PC-9 (cell line): ENCODE results near the gene INPP5J.

ENCODE experiments used
- EZH2 ChIP-seq: fragments of 200-600 bp; sonication (generic); IDR thresholded peaks from 2 replicates; pipeline ENCODE4 v1.8.0; 2017; ENCODE audit warnings: antibody characterized with exemption, low read depth
- TF ChIP-seq, protein P1 (sequence below): fragments of 200-600 bp; sonication (generic); conservative IDR thresholded peaks from 2 replicates; pipeline ENCODE4 v1.6.1; 2017; ENCODE audit warnings: mixed run types, antibody characterized with exemption, mild to moderate bottlenecking, moderate library complexity

DNA sequence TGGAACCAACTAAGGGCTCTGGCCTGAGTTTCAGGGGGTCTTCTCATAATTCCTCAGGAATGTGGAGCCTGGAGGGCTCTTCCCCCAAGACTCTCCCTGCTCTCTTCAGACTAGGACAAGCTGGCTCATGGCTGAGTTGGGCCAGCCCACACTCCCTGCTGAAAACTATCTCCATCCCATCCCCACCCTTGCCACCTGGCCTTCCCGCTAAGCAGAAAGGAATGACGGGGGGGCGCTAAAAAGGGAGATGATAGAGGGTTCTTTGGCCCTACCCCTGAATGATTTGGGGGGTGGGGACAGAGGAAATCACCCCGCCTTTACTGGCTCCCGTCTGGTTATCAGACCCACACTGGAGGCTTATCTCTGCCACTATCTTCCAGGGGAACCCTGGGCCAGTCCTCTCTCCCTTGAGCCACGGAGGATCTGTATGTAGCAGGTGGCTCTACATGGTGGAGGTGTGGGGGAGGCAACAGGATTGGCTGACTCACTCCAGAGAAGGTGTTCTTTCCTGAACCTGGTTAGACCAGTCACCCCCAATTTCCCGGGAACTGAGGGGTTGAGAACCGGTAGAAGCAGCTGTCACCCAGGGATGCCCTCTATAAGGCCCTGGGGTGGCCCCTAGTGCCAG, 35.9 kb upstream of the INPP5J start:
- TF ChIP-seq, protein P1, sequence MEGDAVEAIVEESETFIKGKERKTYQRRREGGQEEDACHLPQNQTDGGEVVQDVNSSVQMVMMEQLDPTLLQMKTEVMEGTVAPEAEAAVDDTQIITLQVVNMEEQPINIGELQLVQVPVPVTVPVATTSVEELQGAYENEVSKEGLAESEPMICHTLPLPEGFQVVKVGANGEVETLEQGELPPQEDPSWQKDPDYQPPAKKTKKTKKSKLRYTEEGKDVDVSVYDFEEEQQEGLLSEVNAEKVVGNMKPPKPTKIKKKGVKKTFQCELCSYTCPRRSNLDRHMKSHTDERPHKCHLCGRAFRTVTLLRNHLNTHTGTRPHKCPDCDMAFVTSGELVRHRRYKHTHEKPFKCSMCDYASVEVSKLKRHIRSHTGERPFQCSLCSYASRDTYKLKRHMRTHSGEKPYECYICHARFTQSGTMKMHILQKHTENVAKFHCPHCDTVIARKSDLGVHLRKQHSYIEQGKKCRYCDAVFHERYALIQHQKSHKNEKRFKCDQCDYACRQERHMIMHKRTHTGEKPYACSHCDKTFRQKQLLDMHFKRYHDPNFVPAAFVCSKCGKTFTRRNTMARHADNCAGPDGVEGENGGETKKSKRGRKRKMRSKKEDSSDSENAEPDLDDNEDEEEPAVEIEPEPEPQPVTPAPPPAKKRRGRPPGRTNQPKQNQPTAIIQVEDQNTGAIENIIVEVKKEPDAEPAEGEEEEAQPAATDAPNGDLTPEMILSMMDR, result no peak
- no peak for TF ChIP-seq EZH2
